Activated CD8-positive, alpha-beta memory T cell treated with anti-CD3 and anti-CD28 coated beads, Interleukin-2, amount 50 U/mL, for 1 hour (primary cell): ENCODE measurements around the gene RAB14.
"Not testable (repeated sequence)": the region's sequence is repeated elsewhere in the genome, so short reads cannot be mapped to it uniquely, and the experiment has no call there.

ENCODE experiments used
- DNase-seq: peaks from one replicate; pipeline ENCODE4 v3.0.0-alpha.2; 2020; ENCODE audit errors: extremely low read depth

The RAB14 gene

DNA sequence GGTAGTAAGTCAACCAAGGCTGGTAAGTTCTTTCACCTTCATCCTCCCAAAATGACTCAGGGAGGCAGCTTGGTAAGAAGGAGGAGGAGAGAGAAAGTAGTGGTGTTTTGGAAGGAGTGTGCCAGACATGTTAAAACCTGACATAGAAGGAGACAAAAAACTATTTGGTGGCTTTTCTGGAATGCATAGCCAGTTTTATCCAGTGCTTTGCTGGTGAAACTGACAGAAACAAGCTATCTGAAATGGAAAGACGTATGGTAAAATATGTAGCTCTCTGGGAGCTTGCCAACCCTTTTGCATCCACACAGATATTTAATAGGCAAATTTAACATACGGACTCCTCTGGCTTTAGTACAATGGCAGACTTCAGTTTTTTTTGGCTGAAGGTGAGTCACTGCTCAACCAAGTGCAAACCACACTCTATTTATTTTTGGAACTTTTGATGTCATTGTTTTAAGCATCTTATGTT lies 45.4 kb downstream of the RAB14 start:
- no peak for DNase-seq

DNA sequence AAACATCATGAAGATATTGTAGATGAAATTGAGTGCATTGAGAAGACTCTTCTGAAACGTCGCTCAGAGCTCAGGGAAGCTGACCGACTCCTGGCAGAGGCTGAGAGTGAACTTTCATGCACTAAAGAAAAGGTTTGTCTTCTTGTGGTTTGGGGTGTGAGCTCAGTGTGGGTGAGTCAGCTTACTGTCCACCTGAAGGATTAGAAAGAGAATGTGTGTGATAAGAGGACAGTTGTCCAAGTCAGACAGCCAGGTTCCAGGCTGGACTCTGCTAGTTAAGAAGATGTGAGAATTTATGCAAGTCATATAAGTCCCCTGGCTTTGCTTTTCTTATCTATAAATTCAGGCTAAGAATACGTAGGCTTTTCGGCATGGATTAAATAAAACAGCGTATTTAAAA lies 46.9 kb downstream of the RAB14 start:
- no peak for DNase-seq

DNA sequence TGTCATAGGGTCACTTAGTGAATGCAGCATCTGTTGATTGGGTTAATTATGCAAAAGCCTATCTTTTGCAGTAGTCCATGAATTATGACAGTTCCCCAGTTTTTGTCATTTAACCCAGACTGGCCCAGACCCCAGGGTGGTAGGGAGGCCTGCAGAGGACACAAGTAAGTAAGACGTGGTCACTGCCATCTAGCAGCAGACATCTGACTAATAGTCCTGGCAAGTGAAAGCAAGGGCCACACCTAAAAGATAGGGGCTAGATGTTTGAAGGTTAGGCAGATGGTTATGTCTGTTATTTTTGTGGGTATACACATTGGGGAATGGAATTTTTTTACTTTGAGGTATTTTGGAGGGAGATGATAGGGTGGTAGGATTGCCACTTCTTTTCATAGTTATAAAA lies 48.0 kb downstream of the RAB14 start:
- no peak for DNase-seq

DNA sequence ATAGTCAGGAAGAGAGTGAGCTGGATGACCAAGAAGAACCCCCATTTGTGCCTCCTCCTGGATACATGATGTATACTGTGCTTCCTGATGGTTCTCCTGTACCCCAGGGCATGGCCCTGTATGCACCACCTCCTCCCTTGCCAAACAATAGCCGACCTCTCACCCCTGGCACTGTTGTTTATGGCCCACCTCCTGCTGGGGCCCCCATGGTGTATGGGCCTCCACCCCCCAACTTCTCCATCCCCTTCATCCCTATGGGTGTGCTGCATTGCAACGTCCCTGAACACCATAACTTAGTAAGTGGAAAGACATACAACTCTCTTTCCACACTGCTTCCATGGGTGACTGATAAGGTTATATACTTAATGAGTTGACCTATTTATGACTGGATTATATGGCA lies 51.5 kb downstream of the RAB14 start:
- no peak for DNase-seq

DNA sequence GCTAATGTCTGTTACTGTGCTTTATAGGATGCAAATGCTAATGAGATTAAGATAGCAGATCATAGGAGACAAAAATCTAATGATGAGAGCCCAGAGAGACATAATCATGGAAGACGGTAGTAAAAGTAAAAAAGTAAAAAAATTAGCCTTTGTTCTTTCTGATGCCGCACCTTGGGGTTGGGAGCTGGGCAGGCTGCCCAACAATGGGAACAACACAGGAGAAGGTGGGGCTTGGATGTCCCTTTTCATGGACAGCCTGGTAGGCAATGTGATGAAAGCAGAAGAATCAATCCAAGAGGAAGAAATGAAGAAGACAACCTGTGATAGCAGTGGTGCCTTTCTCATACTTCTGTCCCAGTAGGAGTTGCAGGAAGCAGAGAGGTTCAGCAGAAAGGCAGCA lies 57.2 kb downstream of the RAB14 start:
- DNase-seq = no peak

GRCh38 chr9:121143771-121144170 lies 57.9 kb downstream of the RAB14 start:
- no peak for DNase-seq

DNA sequence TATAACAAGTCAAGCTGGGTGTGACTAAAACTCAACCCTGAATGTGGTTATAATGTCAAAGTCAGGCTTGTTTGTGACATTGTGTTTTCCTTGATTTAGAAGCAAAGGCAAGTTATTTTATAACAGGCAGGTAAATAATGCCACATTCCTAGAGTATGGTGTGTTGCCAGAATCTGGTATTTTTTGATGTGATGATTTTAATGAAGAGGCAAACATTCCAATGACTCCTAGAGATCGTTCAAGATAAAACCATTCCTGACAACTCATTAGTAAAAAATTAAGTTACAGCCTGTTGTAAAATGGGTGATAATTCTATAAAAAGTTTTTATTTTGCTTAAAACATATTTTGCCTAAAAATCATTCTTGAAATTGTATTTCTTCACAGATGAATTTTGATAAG lies 60.0 kb downstream of the RAB14 start:
- no peak for DNase-seq

GRCh38 chr9:121141306-121141705 lies 60.4 kb downstream of the RAB14 start:
- no peak for DNase-seq

DNA sequence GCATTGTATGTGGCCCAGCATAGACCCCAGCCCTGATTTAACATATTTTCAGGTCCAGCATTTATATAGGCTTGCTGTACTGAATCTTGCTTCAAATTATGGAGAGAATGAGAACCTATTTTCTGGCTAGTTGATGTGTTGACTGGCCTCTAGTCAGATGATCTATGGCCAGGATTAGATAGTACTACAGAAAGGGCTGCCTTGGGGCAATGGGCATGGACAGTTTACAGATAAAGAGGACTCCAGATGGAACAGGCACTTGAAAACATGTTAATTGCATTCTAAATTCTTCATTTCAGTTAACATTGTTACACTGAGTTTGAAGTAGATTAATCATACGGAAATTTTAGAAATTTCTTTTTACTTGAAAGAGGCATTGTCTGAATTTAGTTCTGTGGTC lies 61.5 kb downstream of the RAB14 start:
- no peak for DNase-seq

- DNase-seq = no peak
Observed at GRCh38 chr9:121138973-121139372, 62.7 kb downstream of the RAB14 start.

- DNase-seq = no peak
Observed at GRCh38 chr9:121138561-121138960, 63.1 kb downstream of the RAB14 start.

DNA sequence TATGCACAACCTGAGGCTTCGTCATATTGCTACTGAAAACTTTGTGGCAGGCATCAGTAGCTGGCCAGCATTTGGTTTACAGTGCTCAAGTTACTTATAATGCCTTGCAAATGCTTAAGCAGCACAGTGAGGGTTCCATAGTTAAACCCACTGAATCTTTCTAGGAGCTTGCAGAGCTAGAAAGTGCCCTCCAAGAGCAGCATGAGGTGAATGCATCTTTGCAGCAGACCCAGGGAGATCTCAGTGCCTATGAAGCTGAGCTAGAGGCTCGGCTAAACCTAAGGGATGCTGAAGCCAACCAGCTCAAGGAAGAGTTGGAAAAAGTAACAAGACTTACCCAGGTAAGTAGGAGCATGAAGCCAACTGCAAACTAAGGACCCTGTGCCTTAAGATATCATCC lies 66.0 kb downstream of the RAB14 start:
- DNase-seq = no peak

DNA sequence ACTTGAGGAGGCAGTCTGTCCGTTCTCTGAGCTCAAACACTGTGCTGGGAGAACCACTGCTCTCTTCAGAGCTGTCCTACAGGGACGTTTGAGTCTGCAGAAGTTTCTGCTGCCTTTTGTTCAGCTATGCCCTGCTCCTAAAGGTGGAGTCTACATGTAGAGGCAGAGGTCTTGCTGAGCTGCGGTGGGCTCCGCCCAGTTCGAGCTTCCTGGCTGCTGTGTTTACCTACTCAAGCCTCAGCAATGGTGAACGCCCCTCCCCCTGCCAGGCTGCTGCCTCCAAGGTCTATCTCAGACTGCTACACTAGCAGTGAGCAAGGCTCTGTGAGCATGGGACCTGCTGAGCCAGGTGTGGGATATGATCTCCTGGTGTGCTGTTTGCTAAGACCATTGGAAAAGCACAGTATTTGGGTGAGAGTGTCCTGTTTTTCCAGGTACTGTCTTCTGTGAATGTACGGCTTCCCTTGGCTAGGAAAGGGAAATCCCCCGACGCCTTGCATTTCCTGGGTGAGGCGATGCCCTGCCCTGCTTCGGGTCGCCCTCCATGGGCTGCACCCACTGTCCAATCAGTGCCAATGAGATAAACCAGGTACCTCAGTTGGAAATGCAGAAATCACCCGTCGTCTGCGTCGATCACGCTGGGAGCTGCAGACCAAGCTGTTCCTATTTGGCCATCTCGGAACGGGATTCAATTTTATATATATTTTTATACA lies 68.4 kb downstream of the RAB14 start:
- DNase-seq = peak; percentile 22

GRCh38 chr9:121129384-121129783 lies 72.3 kb downstream of the RAB14 start:
- DNase-seq = not testable (repeated sequence)
